AG09309 (cell line): Measurements from ENCODE around the gene DLG2.
"Not testable (repeated sequence)": the region's sequence is repeated elsewhere in the genome, so short reads cannot be mapped to it uniquely, and the experiment has no call there.

Experiments
- DNase-seq: peaks from one replicate; pipeline ENCODE4 v3.0.0-alpha.2; 2010; ENCODE audit warnings: low read depth
- H3K4me3 ChIP-seq: 2 replicates; pipeline ENCODE4 v1.5.1; 2011; ENCODE audit warnings: mild to moderate bottlenecking, low read depth, low read length, moderate library complexity; ENCODE audit not compliant: control insufficient read depth
- TF ChIP-seq, protein P1 (sequence below): IDR thresholded peaks from 2 replicates; pipeline ENCODE4 v1.5.1; 2011; ENCODE audit warnings: mild to moderate bottlenecking, low read depth, low read length, inconsistent platforms; ENCODE audit not compliant: insufficient read depth, control insufficient read depth; ENCODE audit errors: missing control alignments

DLG2 gene

DNA sequence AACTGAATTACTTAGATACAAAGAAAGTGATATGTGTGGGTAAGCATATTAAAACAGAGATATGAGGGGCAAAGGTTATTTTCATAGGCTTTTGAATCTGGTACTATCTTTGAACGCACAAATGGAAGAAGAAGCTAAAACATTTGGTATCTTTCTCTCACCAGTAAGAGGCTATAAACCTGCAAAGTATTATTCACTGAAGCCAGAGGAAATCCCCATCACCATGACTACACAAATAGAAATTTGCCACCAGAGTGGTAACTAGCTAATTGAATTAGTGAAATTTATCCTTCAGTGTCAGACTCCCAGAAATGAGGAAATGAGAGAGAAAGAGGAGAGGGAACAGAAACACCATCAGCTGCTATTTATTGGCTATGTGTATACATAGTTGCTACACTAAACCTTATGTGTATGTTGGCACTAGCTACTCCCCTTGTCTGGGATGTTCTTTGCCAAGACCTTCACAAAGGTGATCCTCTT lies 503.4 kb downstream of the DLG2 start:
- no peak overlapping the region for H3K4me3 ChIP-seq
- no peak for DNase-seq
- TF ChIP-seq, protein P1, sequence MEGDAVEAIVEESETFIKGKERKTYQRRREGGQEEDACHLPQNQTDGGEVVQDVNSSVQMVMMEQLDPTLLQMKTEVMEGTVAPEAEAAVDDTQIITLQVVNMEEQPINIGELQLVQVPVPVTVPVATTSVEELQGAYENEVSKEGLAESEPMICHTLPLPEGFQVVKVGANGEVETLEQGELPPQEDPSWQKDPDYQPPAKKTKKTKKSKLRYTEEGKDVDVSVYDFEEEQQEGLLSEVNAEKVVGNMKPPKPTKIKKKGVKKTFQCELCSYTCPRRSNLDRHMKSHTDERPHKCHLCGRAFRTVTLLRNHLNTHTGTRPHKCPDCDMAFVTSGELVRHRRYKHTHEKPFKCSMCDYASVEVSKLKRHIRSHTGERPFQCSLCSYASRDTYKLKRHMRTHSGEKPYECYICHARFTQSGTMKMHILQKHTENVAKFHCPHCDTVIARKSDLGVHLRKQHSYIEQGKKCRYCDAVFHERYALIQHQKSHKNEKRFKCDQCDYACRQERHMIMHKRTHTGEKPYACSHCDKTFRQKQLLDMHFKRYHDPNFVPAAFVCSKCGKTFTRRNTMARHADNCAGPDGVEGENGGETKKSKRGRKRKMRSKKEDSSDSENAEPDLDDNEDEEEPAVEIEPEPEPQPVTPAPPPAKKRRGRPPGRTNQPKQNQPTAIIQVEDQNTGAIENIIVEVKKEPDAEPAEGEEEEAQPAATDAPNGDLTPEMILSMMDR: no peak

DNA sequence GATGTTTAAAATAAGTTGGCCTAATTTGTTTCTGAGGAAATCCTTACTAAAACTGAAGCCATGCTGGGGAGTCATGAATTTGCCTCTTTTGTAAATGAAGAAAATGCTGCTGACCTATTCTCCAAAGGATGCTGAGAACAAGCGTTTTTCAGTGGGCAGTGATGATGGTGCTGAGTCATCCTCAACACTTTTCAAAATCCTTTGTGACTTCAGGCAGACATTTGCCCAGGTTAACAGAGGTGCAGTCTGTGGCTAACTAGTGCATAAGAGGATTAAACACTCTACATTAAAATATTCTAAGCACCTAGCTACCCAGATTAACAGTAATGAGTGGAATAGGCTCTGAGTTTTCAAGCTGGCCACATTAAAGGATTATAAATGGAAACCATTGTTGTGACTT lies 509.0 kb downstream of the DLG2 start:
- DNase-seq: no peak
- TF ChIP-seq, protein P1: no peak
- H3K4me3 ChIP-seq: no peak overlapping the region

DNA sequence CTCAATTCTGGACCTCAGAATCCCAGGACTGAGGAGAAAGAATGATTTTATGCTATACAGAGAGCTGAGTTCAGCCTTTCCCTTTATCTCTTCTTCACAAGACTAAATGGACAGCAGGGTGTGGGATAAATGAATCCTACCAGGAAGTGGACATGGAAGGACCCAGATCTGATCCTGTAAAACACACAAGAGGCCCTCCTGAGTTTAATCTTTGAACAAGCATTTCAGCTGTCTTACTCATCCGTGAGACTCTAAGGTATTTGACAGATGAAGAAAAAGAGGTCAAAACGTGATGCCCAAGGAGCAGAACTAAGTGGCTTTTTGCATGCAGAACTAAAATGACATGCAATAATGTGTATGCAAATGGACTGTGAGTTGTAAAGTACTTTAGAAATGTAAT lies 511.3 kb downstream of the DLG2 start:
- no peak for DNase-seq
- H3K4me3 ChIP-seq: no peak overlapping the region
- TF ChIP-seq, protein P1: no peak

DNA sequence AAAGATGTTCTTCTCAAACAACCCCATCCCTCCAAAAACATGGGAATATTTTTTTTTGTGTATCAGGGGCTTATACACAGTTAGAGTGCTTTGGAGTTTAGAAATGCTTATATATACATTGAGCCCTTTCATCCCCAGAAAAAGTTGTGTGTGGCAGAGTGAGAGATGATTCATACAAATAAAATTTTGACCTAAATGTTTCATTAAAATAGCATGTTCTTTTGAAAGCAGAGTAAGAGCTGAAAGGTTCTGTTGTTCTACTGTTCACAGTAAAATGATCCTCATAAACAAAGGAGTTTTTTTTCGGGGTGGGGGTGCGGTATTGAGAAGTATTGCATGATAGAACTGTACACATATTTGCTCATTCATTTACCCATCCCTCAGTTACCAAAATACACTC lies 512.4 kb downstream of the DLG2 start:
- DNase-seq: no peak
- no peak overlapping the region for H3K4me3 ChIP-seq
- TF ChIP-seq, protein P1: no peak

DNA sequence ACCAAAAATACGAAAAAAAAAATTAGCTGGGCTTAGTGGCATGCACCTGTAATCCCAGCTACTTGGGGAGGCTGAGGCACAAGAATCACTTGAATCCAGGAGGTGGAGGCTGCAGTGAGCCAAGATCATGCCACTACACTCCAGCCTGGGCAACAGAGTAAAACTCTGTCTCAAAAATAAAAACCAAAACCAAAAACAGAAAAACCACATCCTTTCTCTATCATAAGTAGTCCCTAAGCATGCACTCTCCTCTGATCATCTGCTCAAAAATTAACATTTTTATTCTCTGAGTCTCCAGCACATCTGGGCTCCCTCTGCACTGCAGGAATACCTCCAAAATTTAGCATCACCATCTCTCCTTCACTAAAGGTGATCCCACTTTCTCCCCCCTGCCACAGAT lies 516.9 kb downstream of the DLG2 start:
- not testable (repeated sequence) for DNase-seq, H3K4me3 ChIP-seq

DNA sequence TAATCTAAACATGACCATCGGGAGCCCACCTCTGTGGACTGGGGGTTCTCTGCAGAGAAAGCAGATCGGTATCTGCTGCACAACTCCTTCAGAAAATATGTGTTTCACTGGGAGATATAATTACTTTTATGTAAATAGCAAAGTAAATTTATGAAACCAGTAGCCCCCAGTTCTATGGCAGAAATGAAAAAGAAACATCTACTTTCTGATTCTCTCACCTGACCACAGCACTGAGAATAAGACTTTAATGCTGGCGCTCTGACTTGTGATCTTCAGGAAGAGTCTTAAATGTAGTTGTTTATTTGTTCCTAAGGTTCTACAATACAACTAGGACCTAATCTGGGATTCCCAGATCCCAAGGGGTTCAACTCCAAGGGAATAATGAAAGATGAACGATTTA lies 518.0 kb downstream of the DLG2 start:
- TF ChIP-seq, protein P1: no peak
- no peak overlapping the region for H3K4me3 ChIP-seq
- no peak for DNase-seq

DNA sequence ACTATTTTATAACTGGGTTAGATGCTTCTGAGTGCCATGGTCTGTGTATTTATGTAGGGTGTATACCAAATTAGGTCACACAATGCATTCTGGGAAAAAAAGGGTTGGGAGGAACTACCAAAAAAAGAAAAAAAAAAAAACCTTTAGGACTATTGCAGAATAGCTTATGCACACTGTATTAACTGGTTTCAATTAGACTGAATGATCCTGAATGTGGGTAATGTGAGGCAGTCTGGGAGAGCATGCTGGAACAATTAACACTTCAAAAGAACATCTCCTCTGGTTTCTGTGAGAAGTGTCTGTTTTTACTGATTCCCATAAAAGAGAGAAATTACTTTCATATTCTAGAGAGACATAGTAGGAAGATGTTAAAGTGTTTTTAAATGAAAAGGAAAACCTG lies 521.3 kb downstream of the DLG2 start:
- DNase-seq: no peak
- TF ChIP-seq, protein P1: no peak
- H3K4me3 ChIP-seq: no peak overlapping the region
